ENCODE data around the gene CNTNAP1.

Gene CNTNAP1

DNA sequence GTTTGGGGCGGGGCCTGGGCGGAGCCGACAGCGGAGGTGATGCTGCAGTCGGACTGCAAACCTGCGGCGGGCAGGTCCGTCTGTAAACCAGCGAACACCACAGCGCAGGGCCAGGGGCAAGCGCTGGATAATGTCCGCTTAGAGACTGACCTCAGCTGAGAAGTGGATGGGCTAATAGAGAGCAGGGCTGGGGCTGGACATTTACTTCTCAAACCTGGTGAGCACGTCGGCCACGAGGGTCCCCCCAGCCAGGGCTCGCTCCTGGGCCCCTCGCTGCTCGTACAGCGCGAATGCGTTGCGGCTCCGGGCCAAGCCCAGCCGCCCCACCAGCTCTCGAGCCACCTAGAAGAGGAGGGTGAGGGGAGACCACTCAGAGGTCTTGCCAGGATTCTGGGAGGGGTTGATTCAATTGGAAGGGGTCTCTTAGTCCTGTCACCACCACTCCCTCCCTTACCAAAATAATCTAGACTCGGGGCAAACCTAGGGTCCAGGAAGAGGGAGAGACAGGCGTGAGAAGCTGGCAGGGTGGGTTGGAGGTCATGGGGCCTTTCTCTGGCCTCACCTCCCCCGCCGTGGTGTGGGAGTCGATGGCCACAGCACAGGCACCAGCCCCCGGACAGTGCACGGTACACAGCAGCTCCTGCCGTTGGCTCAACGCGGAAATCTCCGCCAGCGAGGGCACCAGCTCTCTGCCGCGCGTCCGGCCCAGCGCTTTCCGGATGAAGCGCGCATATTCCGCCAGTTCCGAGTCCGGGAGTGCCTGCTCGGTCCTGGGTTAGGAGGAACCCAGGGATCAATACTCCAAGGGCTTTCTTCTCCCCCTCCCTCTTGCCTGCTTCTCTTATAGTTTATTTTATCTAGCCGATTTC, 11.3 kb upstream of the CNTNAP1 start:
- no peak for FAIRE-seq

DNA sequence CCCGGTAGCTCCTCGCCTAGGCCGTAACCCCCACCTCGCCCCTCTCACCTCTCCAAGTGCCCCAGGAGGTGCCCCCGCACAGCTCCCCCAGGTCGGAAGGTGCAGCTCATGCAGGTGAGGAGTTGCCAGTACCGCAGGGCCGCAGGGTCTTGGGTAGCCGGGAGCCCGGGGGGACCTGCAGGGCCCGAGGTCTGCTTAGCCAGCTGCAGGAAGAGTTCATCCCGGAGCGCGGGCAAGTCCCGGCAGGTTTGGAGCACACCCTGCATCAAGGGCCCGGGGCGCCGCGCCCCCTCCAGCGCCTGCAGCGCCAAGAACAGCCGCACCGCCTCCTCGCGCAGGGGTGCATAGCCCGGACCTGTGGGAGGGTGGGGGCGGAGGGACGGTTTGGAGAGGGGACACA, 10.3 kb upstream of the CNTNAP1 start:
- FAIRE-seq: no peak

DNA sequence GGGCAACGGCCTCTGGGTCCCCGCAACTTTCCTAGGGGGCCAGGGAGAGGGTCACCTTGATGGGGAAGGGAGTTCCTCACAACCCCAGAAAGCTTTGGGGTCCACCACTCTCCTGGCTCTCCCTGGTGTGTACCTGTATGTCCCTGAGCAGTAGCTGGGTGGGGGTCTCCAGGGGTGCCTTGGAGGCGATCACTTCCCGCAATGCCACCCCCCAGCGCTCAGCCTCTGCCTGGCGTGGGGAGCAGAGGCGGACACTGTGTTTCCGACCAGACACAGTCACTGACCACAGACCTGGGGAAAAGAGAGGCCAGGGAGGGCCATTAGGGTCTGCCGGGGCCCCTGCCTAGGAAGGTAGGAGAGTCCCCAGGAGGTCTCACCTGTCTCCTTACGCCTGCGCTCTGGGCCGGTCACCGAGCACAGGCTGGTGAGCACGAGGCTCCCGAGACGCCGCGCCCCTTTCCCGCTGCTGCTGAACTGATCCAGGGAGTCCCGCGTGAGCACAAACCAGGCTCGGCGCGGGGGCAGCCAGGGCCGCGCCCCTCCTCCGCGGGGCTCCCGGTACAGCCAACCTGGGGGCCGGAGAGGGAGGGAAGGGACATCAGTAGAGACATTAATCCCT, 9.0 kb upstream of the CNTNAP1 start:
- no peak for FAIRE-seq

DNA sequence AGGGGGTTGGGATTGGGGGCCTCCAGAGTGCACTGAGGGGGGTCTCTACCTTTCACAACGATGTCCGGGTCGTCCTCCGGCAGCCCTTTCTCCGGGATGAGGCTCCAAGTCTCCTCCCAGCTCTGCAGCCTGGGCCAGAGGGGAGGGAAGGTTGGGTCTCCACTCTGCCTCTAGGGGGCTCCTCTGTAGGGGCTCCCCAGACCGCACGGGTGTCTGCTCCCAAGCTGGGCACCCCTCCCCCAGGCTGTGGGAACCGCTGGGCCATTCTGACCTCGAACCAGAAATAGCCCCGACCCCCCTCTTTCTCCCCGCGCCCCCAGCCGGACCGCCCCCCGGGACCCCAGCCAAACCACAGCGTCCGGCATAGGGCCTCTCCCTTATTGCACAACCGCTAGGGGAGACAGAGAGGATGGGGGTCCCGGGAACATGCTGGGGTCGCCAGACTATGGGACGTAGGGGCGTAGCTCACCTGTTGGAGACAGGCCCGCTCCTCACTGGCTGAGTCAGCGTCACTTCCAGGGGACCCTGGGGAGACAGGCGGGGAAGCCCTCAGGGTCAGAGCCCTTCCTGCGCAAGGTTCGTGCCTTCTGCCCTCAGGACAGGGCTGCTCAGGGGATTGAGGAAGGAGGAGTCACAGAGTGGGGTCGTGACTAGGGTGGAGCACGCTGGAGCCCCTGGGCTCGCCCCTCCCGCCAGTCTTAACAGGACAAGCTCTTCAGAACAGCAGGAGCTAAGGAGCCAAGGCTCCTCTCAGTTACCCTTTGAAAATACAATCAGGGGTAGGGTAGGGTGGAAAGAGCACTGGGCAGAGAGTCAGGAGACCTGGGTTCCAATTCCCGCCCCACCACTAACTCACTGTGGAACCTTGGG, 8.2 kb upstream of the CNTNAP1 start:
- no peak for FAIRE-seq

DNA sequence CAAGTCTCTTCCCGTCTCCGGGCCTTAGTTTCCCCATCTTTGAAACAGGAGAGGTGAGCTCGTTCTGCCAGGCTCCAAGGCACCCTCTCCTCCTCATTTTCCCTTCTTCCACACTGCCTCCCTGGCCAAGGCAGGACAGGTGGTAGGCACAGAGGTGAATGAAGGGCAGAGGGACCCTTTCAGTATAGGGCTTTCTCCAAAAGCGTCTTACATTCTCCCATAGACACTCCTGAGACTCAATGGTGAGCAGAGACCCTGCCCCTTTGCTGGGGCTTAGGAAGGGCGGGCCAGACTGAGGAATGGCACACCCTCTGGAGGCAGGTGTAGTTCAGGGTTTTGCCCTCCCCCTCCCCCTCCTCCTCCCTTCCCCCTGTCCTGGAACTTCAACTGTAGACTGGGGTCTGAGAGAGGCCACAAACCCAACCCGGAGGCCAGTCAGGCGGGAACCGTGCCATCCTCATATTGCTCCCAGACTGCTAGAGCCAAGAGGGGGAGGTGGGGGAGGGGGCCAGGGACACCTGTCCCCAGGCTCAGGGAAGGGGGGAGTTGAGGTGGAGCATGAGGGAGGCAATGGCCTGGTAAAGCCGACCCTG, 7.5 kb upstream of the CNTNAP1 start:
- FAIRE-seq: no peak

DNA sequence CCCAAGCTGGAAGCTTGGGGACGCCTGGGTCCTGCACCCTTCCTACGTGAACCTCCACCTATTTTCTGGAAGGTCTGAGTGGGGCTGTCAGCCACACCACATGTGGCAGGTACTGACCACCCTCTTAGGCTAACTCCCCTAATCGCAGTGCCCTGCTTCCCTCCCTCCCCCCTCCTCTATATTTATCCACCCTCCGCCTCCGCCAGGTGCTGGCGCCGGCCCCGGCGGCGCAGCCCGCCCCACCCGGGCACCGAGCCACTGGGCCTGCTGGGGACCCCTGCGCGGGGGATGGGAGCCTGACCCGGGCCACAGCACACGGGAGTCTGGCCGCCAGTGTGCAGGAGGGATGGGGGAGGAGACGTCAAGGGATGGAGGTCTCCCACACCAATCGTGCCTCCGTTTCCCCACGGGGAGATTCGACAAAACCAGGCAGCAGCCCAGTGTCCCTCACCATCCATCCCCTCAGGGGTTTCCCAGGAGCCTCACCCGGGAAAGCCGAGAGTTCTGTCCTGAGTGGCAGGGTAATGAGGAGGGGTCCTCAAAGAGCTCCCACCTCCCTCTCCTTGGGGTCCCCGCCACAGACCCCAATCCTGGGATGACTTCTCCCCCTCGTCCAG, 6.9 kb upstream of the CNTNAP1 start:
- no peak for FAIRE-seq

DNA sequence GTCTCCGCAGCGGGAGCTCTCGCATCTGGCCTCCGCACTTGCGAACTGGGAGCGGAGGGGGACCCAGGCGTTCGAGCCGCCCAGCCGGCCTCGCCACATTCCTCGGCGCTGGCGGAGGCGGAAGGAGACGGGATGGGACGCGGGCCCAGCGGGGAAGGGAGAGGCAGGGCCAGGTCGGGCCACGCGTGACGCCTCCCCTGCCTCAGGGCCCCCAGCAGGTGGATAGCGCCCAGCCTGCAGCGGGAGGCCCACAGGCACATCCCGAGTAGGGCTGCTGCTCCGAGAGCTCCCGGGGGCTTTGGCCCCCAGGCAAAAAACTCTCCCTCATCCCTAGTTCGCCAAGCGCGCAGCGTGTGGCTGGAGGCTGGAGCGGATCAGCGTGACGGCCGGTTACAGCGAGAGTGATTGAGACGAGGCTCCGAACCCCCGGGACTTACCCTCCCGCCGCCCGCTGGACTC, 6.3 kb upstream of the CNTNAP1 start:
- no peak for FAIRE-seq

DNA sequence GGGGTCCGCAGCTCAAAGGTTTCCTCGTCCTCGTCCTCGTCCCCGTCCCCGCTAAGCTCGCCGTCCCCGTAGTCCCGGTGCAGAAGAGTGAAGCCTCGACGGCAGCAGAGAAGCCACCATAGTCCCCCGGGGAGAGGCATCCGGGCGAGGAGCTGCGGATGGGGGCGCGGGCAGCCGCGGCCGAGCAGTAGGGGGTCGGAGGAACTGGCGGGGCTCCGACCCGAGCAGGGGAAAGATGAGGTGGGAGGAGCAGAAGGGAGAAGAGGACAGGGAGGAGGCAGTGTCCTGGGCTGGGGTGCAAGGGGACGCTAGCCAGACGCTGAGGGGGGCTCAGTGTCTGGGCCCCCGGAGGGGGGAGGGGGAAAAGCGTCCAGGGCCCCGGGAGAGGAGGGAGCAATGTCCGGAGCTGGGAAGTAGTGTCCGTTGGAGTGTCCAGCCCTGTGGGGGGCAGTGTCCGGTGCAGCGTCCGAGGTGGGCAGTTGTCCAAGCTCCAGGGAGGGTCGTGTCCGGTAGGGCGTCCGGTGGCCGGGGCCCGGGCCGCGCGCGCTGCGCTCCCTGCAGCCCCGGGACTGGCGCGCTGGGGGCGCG, 5.8 kb upstream of the CNTNAP1 start, which contains the start of gene PLEKHH3:
Gene PLEKHH3, minus strand, starts transcription at position 571 of the 588 bp plus-strand sequence. Its CDS starts 431 bp downstream, at position 140.
- FAIRE-seq: no peak

DNA sequence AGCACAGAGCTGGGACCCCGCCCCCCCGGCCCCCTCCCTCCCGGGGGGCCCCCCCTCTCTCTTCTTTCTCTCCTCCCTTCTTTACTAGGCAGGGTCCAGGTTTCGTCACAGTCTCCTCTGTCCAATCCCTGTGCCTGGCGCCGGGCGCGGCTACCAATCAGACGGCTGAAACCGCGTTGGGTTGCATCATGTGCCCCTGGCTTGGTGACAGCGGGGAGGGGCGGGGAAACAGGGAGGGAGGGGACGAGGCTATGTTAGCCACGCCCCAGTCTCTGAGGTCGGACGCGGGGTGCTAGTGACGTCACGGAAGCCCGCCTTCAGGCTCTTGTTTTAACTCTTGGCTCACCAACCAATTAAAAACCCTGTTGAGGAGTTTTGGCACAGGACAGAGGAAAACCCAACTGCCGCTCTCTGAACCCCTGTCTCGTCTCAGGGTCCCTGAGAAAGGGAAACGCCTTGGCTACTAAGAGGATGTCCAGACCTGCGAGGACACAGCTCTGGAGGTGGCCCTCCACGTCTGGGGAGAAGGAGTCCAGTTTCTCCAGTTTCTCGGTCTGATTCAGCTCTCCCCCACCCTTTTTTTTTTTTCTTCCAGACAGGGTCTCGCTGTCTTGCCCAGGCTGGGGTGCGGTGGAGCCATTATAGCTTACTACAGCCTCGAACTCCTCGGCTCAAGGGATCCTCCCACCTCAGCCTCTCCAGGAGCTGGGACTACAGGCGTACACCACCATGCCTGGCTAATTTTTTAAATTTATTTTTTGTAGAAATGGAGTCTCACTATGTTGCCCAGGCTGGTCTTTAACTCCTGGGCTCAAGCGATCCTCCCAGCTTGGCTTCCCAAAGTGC, 5.1 kb upstream of the CNTNAP1 start:
- peak; percentile 98 for FAIRE-seq

DNA sequence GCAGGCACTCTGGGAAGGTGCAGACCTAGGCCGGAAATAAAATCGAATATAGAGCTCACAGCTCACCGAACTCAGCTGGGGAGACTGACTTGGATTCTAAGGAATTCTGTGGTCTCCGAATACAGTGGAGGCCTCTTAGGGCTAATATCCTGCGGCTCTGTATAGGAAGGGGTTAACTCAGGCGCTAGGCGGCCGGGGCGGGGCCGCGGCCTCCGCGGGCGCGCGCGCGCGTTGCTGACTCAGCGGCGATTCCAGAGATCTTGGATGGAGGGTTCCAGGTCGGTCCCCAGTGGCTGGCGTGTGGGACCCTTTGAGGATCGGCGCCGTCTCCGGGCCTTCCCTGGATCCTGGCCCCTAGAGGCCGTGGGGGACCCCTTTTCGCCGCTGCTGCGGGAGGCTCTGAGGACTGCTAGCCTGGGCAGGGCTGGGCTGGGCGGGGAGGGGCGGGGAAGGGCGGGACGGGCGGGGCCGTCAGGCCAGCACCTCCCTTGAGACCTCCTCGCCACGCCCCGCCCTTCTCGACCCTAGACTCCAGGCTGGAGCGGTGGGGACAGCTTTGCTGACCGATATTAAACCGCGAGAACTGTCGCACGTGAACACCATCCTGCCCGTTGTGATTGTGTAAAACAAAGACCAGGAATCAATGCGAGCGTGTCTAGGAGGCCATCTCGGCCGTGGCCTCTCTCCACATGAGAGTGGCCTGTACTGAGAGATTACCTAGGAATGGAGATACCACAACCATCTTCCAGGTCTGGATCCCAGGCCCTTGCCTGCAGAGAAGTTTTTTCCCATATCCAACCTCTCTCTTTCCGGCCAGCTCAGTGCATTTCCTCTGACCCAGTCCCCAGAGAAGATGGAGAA, 4.2 kb upstream of the CNTNAP1 start:
- no peak for FAIRE-seq

DNA sequence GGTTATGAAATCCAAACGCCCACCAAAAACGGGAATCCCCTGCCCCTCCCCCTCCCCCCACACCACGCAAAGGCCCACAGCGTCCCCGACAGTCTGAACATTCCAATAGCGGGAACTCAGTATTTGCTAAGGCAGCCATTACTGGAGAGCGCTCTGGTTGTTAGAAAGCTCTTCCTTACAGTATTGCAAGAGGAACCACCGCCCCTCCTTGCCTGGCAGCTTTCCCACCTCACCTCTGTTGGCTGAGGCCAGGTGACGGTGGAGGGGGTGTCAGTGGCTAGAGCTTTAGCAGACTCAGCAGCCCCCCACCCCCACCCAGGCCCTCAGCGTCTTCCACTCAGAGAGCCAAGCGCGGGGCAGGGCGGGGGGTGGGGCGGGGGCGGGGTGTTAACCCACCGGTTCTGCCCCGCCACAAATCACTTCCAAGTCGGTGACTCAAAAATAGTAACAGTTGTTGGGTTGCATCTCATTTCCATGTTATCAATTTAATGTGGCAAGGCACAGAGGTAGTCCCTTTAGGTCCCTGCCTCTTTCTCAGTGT, 3.3 kb upstream of the CNTNAP1 start:
- no peak for FAIRE-seq

DNA sequence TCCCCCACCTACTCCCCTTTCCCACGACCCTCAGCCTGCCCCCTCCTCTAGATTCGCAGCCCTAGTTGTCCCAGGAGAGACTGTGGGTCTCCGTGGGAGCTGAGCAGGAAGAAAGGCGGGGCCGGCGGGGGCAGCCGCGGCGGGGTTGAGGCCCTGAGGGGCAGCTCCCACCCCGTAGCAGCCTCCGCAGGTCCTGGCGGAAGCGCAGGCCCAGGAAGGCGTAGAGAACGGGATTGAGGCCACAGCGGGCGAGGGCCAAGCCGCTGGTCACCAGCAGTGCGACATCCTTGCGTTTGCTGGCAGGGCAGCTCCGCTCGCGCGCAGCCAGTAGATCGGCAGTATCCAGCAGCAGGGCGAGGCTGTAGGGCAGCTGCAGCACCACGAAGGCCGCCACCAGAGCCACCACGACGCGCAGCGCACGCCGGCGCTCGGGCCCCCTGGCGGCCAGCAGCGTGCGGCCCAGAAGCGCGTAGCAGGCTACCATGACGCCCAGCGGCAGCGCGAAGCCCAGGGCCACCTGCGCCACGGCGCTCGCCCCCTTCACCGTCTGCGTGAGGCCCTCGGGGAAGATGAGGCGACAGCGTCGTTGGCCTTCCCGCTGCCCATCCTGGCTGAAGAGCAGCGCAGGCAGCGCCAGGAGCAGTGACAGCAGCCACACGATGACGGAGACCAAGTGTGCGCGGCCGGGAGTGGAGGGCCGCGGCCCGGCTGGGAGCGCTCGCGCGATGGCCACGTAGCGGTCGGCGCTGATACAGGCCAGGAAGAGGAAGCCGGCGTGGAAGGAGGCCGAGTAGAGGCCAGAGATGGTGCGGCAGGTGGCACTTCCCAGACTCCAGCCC, 2.6 kb upstream of the CNTNAP1 start:
- FAIRE-seq: no peak

DNA sequence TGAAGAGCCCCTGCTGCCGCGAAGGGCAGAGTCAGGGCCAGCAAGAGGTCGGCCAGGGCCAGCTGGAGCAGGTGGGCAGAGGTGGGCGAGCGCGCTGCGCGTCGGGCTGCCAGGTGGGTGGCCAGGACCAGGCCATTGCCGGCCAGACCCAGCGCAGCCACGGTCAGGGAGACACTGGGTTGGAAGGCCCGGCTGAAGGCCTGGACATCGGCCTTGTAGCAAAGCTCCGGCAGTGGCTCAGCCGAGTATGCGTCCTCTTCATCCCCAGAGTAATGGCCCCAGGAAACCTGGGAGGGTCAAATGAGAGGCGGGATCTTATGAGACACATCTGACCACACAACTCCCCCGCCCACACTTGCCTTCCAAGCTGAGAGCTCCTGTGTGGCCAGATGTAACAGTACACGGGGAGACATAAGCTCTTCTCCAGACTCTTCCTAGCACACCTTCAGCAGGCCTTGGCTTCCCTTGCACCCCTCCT, 2.0 kb upstream of the CNTNAP1 start:
- no peak for FAIRE-seq

DNA sequence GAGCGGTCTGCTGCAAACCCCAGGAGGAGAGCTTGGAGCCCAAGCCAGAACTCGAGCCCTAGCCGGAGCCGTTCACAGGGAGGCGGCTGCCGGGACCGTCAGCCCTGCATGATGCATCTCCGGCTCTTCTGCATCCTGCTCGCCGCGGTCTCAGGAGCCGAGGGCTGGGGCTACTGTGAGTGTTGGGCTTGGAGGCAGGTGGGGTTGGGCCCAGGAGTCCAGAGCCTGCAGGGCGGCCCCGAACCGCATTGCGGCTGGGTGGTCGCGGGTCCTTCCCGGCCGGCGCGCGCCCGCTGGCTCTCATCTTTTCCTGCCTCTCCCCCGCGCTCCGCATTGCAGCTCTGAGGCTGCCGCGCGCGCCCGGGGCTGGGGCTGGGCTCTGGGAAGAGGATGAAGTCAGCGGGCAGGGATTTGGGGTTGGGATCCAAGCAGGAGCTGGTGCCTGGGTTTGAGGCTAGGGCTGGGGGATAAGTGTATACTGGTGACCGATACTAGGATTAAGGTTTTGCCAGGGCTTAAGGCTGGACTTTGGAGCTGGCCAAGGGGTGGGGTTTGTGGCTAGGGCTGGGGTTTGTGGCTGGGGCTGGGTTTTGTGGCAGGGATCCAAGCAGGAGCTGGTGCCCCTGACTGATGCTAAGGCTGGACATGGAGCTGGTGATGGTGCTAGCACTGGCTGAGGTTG, 532 bp downstream of the CNTNAP1 start:
- FAIRE-seq: no peak

DNA sequence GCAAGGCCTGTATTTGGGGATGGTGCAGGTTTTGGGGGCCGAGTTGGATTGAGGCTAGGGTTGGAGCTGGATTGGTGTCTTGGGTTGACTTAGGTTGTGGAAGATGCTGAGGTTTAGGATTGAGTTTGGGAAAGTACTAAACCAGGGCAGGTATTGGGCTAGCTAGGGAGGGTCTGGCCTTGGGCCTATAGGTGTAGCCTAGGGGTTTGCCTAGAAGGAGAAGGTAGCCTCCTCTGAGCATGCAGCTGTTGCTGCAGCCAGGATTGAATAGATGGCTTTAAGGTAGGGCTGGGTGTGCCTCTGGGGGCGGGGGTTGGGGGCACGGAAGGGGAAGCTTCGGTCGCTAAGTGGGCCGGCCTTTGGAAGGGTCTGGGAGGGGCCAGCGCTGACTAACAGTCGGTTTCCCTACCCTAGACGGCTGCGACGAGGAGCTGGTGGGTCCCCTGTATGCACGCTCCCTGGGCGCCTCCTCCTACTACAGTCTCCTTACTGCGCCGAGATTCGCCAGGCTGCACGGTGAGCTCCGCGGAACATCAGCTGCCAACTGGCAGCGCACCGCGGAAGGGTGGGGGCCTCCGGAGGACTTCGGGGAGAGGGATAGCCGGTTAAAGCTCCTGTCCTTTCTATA, 1.2 kb downstream of the CNTNAP1 start:
- FAIRE-seq: no peak

DNA sequence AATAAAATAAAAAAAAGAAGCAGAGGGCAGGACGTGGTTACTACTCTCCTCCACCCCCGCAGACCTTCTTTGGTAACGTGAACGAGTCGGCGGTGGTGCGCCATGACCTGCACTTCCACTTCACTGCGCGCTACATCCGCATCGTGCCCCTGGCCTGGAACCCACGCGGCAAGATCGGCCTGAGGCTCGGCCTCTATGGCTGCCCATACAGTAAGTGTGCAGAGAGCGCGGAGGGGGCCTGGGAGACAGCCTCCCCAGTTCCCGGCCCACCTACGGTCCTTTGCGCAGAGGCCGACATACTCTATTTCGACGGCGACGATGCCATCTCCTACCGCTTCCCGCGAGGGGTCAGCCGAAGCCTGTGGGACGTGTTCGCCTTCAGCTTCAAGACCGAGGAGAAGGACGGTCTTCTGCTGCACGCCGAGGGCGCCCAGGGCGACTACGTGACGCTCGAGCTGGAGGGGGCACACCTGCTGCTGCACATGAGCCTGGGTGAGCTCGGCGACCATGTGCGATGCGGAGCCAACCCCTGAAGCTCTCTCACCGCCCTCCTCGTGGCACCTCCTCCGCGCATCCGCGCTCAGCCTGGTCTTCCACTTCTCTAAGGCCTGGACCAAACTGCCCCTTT, 2.7 kb downstream of the CNTNAP1 start:
- FAIRE-seq: no peak

DNA sequence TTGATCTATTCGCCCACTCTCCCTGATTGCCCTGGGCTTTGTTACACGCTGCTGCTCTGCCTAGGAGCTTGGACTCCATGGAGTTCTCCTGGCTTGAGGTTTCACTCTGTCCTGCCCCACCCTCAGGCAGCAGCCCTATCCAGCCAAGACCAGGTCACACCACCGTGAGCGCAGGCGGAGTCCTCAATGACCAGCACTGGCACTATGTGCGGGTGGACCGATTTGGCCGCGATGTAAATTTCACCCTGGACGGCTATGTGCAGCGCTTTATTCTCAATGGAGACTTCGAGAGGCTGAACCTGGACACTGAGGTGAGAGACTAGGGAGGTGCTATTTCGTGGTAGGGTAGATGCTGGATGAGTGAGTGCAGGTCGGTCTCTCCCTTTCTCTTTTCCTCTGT, 3.5 kb downstream of the CNTNAP1 start:
- FAIRE-seq: no peak

Data from A204.1 (cell line).